HepG2 (cell line): ENCODE measurements around the gene MLLT10. TPM values are rescaled to one million over a fixed set of nuclear protein-coding genes. Genes with fewer than 3 reads are reported as not detected.
A peak's percentile ranks its signal among the peaks of the same experiment; 100 is the strongest.

Source experiments
- ATF7-NPFF ChIP-seq: sonication (generic); formaldehyde crosslinking; IDR thresholded peaks from 2 replicates; pipeline ENCODE4 v1.8.1; 2023; ENCODE audit warnings: mild to moderate bottlenecking, low read depth, missing genetic modification reagents, moderate library complexity
- CEBPG ChIP-seq: IDR thresholded peaks from 2 replicates; pipeline ENCODE4 v1.6.1; 2016
- HNF4A ChIP-seq: sonication (generic); formaldehyde crosslinking; IDR thresholded peaks from 2 replicates; pipeline ENCODE4 v1.4.0; 2020; ENCODE audit warnings: missing genetic modification reagents
- HNF4G ChIP-seq, 2 experiments: sonication (generic) in 1 of 2; formaldehyde crosslinking in 1 of 2; IDR thresholded peaks; 2 replicates each; pipeline versions ENCODE4 v1.4.0 to v1.6.1; 2011 to 2020; ENCODE audit warnings: borderline replicate concordance in 2 of 2, low read depth in 2 of 2, mild to moderate bottlenecking in 2 of 2, low read length in 1 of 2, missing genetic modification reagents in 1 of 2, moderate library complexity in 1 of 2
- MAFK ChIP-seq, 2 experiments: IDR thresholded peaks in 1 of 2; conservative IDR thresholded peaks in 1 of 2; 2 replicates each; pipeline ENCODE4 v1.6.1; 2011; ENCODE audit warnings: improper control_type of control experiment in 2 of 2, low read length in 2 of 2
- MATR3 ChIP-seq: sonication (generic); formaldehyde crosslinking; IDR thresholded peaks from 2 replicates; pipeline ENCODE4 v1.4.0; 2020; ENCODE audit warnings: missing genetic modification reagents
- MIER3 ChIP-seq: IDR thresholded peaks from 2 replicates; pipeline ENCODE4 v1.6.1; 2016; ENCODE audit warnings: missing compliant biosample characterization, borderline replicate concordance
- RBM22 ChIP-seq: fragments of 200-400 bp; formaldehyde crosslinking; optimal IDR thresholded peaks from 2 replicates; pipeline ENCODE3; 2017; ENCODE audit warnings: mild to moderate bottlenecking, low read length, moderate library complexity
- SOX5 ChIP-seq: IDR thresholded peaks from 2 replicates; pipeline ENCODE4 v1.6.1; 2016; ENCODE audit warnings: borderline replicate concordance
- THAP8 ChIP-seq: sonication (generic); formaldehyde crosslinking; IDR thresholded peaks from 2 replicates; pipeline ENCODE4 v1.5.1; 2020; ENCODE audit warnings: missing genetic modification reagents, mild to moderate bottlenecking, borderline replicate concordance
- TOE1 ChIP-seq: sonication (generic); formaldehyde crosslinking; IDR thresholded peaks from 2 replicates; pipeline ENCODE4 v1.4.0; 2020; ENCODE audit warnings: mild to moderate bottlenecking, missing genetic modification reagents
- ZNF589 ChIP-seq: sonication (generic); formaldehyde crosslinking; conservative IDR thresholded peaks from 2 replicates; pipeline ENCODE4 v1.8.0; 2022; ENCODE audit warnings: mild to moderate bottlenecking, moderate library complexity, missing genetic modification reagents
- polyA plus RNA-seq, 8 experiments: library from polyadenylated mRNA; depleted of rRNA in 3 of 8; stranded (reverse) in 7 of 8; unstranded in 1 of 8; fragments of >200 nt; fragmentation: Illumina TruSeq in 4 of 8; extraction: Trizol in 4 of 8; gene quantifications; 2 replicates each; pipeline versions ENCODE4 v1.2.1 to v1.2.3, GENCODE V29; 2011 to 2016; ENCODE audit warnings: low read depth in 4 of 8, missing spikeins in 1 of 8, mixed read lengths in 1 of 8; ENCODE audit not compliant: insufficient read depth in 1 of 8
- total RNA-seq, 5 experiments: library from RNA; depleted of rRNA; stranded (reverse); fragments of >200 nt; fragmentation: Illumina TruSeq; extraction: Trizol; gene quantifications; 2 replicates each; pipeline ENCODE4 v1.2.3, GENCODE V29; 2016; ENCODE audit warnings: low read depth in 1 of 5
- TF ChIP-seq, protein P1 (sequence below): sonication (generic); formaldehyde crosslinking; IDR thresholded peaks from 2 replicates; pipeline ENCODE4 v1.5.0; 2020; ENCODE audit warnings: missing genetic modification reagents

Gene MLLT10
- total and polyA plus RNA-seq, 2 of the 13 experiments (the other 11 are each of a cell fraction or from before 2014, with no cell fraction given), result 51.3 to 84.1 TPM

GRCh38 chr10:21524526-21525366, 9.3 kb upstream of the MLLT10 start (continued):
- TF ChIP-seq HNF4G (IDR thresholded peaks at IDR 0.05; ENCODE audit: borderline replicate concordance, low read depth, low read length), result 0 out of 2 replicates have a peak, but pooled peaks have one; percentile 31
- no peak for TF ChIP-seq HNF4G (CRISPR knock-in tag; IDR thresholded peaks at IDR 0.05; ENCODE audit: borderline replicate concordance, low read depth)
- TF ChIP-seq MATR3 (CRISPR knock-in tag), result no peak
- peak; percentile 32; the same call in 1 of the 2 replicates for TF ChIP-seq ATF7-NPFF (CRISPR knock-in tag)
- no peak for TF ChIP-seq ZNF589 (CRISPR knock-in tag)
- TF ChIP-seq RBM22, result no peak
- TF ChIP-seq, protein P1, sequence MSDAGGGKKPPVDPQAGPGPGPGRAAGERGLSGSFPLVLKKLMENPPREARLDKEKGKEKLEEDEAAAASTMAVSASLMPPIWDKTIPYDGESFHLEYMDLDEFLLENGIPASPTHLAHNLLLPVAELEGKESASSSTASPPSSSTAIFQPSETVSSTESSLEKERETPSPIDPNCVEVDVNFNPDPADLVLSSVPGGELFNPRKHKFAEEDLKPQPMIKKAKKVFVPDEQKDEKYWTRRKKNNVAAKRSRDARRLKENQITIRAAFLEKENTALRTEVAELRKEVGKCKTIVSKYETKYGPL, result peak; percentile 44; the same call in 1 of the 2 replicates
- peak; percentile 25; the same call in 1 of the 2 replicates for TF ChIP-seq HNF4A (CRISPR knock-in tag)
- TF ChIP-seq MAFK (conservative IDR thresholded peaks at IDR 0.05 in 1 of 2, IDR thresholded peaks at IDR 0.05 in 1 of 2; ENCODE audit: low read length in 2 of 2), result peak in 1 of 2 experiments; percentile 9; a peak in 1 of 4 replicates
- TF ChIP-seq TOE1, result 0 out of 2 replicates have a peak, but pooled peaks have one; percentile 11
- 0 out of 2 replicates have a peak, but pooled peaks have one; percentile 1 for TF ChIP-seq THAP8 (CRISPR knock-in tag)
- TF ChIP-seq SOX5 (CRISPR knock-in tag), result peak; percentile 64; the same call in 1 of the 2 replicates
- TF ChIP-seq MIER3 (CRISPR knock-in tag), result peak; percentile 13; the same call in 1 of the 2 replicates
- peak; percentile 95 for TF ChIP-seq CEBPG (CRISPR knock-in tag)
